ENCODE results near the gene TAF11L5.
"Not testable (repeated sequence)": the region's sequence is repeated elsewhere in the genome, so short reads cannot be mapped to it uniquely, and the experiment has no call there.

Gene TAF11L5

GRCh38 chr5:17524935-17525334 is at the start of gene TAF11L5:
Gene TAF11L5, plus strand, starts transcription at chr5:17525235.
- DNase-seq (ENCODE audit: low spot score): not testable (repeated sequence)

DNA sequence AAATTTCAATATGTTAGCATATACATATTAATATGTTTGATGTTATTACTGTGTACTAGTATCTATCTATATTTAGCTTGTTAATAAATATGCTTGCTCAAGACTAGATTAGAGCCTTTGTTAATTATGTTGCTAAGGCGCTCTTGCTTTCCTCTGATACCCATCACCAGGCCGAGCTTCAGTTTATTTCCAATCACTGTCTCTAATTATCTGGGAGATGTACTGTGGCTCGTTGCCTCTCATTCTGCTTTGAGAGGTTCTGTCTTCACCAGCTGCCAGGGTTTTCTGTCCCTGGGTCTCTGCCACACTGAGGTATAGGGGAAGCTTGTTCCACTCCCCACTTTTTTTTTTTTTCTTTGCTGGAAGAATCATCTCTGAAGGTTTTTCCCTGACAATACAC is 48.0 kb upstream of the TAF11L5 start:
- DNase-seq (ENCODE audit: low spot score): no peak

GRCh38 chr5:17477573-17478265 is 47.3 kb upstream of the TAF11L5 start:
- DNase-seq (ENCODE audit: low spot score): no peak

DNA sequence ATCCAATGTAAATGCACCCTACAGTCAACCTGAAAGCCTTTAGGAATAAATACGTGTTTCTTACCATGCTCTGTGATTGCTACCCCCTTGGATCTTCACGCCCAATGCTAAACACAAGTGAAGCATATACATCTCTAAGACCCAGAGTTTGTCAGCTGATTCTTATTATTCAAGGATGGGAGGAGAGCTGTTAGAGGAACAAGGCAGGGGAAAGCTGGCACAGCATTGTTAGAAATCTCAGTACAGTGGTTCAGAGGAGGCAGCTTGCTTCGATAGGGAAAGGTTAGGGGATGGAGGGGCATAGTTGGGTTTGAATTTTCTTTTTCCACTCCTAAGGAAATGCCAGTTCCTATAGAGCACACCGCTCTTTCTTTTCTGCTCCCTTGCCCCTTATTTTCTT is 43.7 kb upstream of the TAF11L5 start:
- DNase-seq (ENCODE audit: low spot score): no peak

DNA sequence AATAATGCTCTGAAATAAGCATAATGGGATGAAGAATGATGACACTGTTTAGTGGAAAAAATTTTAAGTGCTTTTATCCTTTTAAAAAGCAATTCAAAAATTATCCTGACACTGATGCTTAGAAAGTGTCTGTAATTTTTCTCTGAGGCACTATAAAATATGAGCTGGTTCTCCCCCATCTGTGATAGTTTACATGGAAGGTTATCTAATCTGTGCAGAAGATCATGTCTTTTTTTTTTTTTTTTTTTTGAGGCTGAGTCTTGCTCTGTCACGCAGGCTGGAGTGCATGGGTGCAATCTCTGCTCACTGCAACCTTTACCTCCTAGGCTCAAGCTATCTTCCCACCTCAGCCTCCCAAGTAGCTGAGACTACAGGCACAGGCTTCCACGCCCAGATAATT is 42.2 kb upstream of the TAF11L5 start:
- no peak for DNase-seq (ENCODE audit: low spot score)

DNA sequence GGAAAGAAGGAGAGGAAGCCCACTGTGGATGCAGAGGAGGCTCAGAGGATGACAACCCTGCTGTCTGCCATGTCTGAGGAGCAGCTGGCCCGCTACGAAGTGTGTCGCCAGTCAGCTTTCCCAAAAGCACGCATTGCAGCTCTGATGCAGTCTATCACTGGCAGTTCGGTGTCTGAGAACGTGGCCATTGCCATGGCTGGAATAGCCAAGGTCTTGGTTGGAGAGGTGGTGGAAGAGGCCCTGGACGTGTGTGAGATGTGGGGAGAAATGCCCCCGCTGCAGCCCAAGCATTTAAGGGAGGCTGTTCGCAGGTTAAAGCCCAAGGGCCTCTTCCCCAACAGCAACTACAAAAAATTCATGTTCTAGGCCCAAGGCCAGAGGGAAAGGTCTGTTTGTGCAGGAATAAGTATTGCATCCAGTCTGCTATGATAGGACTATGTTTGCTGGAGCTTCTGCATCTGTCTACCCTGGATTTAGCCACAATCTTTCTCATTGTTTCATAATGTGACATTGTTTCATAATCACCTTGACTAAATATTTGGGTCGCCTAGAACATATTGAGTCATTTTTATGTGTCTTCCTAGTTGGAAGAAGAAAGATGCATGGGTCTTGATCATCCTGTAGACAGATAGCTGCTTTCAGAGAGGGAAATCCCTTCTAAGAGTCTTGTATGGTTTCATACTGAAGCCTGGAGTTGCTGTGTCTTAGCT is 38.4 kb upstream of the TAF11L5 start:
- not testable (repeated sequence) for DNase-seq (ENCODE audit: low spot score)

GRCh38 chr5:17487174-17487512 is 37.9 kb upstream of the TAF11L5 start:
- no peak for DNase-seq (ENCODE audit: low spot score)

DNA sequence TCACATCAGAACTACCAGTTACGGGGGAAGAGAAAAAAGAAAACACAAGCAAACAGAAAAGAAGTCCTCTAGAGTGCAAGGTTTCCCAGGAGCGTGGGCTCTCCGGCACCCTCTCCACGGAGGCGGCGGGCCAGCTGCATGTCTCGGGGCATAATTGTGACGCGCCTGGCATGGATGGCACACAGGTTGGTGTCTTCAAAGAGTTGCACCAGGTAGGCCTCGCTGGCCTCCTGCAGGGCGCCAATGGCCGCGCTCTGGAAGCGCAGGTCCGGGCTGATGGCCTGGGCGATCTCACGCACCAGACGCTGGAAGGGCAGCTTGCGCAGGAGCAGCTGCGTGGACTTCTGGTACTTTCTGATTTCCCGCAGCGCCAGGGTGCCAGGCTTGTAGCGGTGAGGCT is 33.8 kb upstream of the TAF11L5 start:
- DNase-seq (ENCODE audit: low spot score): not testable (repeated sequence)

DNA sequence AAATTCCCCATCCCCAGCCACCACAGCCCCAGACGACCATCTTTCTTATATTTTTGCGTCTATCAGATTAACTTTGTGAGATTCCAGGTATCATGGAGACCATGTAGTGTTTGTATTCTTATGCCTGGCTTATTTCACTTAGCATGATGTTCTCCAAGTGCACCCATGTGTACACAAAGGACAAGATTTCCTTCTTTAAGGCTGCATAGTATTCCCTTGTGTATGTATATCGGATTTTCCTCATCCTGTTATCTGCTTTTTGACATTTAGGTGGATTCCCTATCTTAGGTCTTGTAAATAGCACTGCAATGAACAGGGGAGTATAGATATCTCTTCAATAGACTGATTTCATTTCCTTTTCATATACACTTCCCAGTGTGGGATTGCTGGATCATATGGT is 32.3 kb upstream of the TAF11L5 start:
- DNase-seq (ENCODE audit: low spot score): no peak

- DNase-seq (ENCODE audit: low spot score): no peak
These were observed 27.6 kb upstream of the TAF11L5 start for GRCh38 chr5:17497446-17497845.

DNA sequence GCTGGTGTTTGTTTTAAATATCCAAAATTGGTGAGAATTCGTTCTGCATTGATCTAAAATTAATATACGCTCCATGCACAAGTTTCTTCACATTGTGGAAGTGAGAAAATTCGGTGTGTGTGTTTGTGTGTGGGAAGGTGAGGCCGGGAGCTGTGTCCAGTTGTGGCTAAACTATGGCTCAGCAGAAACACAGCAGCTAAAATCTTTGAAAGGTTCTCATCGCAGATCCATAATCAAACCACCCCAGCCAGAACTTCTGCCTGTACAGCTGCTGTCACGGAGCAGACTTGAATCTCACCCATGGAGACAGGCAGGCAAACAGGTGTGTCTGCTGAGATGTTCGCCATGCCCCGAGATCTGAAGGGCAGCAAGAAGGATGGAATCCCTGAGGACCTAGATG is 27.1 kb upstream of the TAF11L5 start, which contains the start of gene TAF11L2:
Gene TAF11L2, plus strand, starts transcription at position 301 of the 400 bp plus-strand sequence.
- not testable (repeated sequence) for DNase-seq (ENCODE audit: low spot score)

- no peak for DNase-seq (ENCODE audit: low spot score)
These were observed 13.2 kb upstream of the TAF11L5 start for GRCh38 chr5:17511775-17512325.

DNA sequence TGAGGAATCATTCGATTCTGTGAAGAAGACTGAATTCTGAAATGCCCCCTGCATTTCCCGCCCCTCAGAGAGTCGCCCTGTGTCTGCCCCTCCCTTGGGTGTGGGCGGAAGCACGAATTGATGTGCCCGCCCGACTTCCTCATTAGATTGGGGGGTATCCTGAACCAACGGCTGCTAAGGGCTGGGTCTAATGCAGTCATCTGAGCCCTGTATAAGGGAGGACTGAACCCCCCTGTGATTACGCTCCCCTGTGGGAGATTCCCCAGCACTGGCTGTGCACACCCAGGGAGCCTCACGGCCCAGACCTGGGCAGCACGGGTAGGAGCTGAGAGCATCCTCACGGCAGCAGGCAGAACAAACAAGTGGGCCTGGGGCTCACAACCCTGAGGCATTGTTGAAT is 7.5 kb upstream of the TAF11L5 start:
- DNase-seq (ENCODE audit: low spot score): not testable (repeated sequence)

DNA sequence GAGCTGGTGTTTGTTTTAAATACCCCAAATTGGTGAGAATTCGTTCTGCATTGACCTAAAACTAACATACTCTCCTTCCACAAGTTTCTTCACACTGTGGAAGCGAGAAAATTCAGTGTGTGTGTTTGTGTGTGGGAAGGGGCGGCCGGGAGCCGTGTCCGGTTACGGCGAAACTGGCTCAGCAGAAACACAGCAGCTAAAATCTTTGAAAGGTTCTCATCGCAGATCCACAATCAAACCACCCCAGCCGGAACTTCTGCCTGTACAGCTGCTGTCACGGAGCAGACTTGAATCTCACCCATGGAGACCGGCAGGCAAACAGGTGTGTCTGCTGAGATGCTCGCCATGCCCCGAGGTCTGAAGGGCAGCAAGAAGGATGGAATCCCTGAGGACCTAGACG is 7.0 kb upstream of the TAF11L5 start, which contains the start of gene TAF11L3:
Gene TAF11L3, plus strand, starts transcription at position 301 of the 400 bp plus-strand sequence.
- not testable (repeated sequence) for DNase-seq (ENCODE audit: low spot score)

DNA sequence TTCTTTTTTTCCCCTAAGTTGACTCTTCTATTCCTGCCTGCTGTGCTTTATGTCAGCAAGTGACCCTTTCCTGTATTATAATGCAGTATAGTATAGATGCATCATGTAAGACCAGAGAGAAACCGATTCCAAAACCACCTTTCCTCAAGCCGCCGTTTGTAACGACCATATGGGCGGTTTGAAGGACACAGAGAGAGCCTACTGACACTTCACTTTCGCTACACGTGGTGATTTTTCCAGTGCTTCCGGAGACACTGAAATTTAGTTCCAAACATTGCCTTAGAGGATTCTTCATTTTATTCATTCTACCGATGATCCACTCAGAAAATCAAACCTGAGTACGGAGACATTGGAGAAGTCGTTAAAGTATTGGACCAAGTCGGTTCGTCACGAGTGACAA is 5.5 kb upstream of the TAF11L5 start:
- not testable (repeated sequence) for DNase-seq (ENCODE audit: low spot score)

- DNase-seq (ENCODE audit: low spot score): not testable (repeated sequence)
These were observed 3.5 kb upstream of the TAF11L5 start, which contains the start of gene TAF11L4 for GRCh38 chr5:17521501-17521900. Gene TAF11L4, plus strand, starts transcription at chr5:17521801.

GRCh38 chr5:17526504-17526903 is 1.5 kb downstream of the TAF11L5 start:
- DNase-seq (ENCODE audit: low spot score): not testable (repeated sequence)

DNA sequence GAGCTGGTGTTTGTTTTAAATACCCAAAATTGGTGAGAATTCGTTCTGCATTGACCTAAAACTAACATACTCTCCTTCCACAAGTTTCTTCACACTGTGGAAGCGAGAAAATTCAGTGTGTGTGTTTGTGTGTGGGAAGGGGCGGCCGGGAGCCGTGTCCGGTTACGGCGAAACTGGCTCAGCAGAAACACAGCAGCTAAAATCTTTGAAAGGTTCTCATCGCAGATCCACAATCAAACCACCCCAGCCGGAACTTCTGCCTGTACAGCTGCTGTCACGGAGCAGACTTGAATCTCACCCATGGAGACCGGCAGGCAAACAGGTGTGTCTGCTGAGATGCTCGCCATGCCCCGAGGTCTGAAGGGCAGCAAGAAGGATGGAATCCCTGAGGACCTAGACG is 3.3 kb downstream of the TAF11L5 start, which contains the start of gene TAF11L6:
Gene TAF11L6, plus strand, starts transcription at position 301 of the 400 bp plus-strand sequence.
- not testable (repeated sequence) for DNase-seq (ENCODE audit: low spot score)

All from SW480 (cell line).